HUDEP-2 (cell line): ENCODE results near the gene FN1.

Experiments
- DNase-seq, 76 experiments: peaks; one replicate each; lab custom pipeline; 2025; ENCODE audit not compliant: unreplicated experiment in 76 of 76; lab: John Stamatoyannopoulos, UW

FN1 gene

DNA sequence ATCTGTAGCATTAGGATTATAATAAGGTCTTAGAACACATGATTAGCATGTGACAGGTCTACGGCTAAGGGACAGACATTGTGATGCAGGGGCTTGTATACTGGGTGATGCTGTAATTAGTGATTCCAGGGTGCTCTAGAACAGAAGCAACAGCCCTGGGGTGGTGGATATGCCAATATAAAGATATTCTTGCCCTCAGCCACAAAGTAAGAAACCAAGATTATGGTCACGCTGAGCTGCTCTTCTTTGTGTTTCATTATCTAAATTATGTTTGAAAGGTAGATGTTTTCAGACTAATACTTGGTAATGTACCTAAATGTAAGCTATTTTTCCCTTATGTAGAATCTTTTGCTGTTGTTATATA lies 45.3 kb downstream of the FN1 start:
- DNase-seq, result no peak

DNA sequence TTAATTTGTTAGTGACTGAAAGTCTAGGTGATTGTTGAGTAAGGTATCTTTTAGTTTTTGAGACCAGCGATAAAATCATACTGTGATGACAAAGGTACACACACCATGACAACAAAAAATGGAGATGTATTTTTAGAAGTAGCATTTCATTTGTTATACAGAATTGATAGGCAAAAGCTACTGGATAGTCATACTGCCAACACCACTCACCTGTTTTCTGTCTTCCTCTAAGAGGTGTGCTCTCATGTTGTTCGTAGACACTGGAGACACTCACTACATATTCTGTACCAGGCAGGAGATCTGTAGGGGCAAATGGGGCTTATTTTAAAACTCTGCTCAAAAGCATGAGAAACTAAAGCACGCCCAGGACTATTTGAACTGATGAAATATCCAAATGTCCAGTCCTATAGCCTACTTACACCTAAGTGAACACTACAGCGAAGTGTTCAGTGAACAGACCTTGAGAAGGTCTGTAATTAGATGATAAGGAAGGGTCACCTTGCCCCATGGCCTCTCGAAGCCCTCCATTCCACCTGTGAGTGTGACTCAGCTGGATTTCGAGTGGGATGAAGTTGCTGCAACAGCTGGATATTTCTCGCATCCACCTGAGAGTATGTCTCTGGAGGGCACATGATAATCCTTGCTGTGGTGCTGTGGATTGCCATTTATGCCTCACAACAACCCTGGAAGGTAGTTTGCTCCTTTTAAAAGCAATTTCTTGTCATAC lies 47.7 kb downstream of the FN1 start:
- no peak for DNase-seq

DNA sequence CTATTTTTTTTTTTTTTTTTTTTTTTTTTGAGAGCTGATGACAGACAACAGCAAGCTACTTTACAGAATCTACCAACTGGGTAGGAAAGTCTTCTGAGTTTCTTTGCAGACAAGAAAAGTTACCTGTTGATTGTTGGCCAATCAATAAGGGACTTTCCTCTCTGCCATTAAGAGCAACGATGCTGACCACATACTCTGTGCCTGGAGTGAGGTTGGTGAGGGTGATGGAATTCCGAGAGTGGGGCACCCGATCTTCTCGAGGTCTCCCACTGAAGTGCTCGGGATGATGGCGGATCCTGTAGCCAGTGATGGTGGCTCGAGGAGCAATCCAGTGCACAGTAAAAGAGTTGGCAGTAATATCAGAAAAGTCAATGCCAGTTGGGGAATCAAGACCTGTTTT lies 49.3 kb downstream of the FN1 start:
- DNase-seq, result no peak

DNA sequence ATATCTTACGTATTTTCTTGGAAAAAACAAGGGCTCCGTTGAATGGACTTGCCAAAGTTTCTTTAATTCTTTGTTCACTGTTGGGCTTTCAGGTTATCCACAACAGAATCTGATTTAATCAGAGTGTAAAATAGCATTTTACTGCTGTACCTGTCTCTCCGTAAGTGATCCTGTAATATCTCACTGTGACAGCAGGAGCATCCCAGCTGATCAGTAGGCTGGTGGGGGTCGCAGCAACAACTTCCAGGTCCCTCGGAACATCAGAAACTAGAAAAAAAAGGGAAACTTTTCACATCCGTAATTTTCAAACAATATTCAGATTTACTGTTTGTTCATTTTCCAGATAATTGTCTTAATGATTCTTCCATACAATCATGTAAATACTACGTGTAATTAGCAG lies 51.2 kb downstream of the FN1 start:
- no peak for DNase-seq

DNA sequence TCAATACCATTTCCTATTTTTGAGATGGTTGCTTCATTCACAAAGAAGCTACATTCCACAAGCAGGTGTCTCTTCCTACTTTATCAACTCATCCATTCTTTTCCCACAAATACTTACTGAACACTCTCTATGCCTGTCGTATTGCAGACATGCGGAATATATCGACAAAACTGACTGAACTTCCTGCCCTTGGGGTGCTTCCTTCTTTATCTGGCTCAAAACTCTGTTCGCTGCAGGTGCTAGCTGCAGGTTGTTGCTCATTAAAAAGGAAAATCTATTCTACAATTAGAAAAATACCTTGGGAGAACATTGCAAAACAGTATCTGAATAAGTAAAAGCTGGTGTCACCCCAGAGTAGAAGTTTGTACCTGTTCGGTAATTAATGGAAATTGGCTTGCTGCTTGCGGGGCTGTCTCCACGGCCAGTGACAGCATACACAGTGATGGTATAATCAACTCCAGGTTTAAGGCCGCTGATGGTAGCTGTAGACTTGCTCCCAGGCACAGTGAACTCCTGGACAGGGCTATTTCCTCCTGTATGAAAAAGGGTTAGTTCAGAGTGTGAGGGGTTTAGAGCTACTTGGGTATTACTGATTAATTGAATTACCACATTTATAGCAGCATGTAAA lies 52.1 kb downstream of the FN1 start:
- no peak for DNase-seq

DNA sequence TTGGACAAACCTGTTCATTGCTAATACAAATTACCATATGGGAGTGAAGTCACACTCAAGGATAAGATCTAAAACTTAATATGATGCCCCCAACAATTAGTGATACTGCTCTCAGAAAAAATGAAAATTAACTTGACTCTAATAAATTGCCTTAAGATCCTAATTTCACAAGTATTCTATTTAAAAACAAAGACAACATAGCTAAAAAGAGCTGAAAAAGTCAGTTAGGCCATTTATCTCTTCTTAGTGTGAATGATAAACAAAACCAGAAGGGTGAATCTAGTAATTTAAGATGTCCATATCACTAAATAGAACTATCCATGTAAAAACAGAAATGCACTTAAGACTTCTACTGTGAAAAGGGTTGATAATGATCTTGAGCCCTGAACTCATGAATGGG lies 53.4 kb downstream of the FN1 start:
- DNase-seq, result no peak

DNA sequence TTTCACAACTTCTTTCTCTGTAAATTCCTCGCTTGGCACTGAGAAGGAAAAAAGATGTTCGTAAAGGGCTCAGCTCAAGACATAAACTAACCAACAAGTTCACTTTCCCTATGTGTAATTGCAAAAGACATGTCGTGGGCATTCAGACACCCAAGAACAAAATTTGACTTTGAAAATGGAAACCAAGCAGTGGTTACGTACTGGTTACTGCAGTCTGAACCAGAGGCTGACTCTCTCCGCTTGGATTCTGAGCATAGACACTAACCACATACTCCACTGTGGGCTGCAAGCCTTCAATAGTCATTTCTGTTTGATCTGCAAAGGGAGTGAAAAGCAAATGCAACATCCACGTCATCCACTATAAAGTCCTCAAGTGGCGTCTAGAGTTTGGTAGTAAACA lies 53.9 kb downstream of the FN1 start:
- DNase-seq, result no peak

DNA sequence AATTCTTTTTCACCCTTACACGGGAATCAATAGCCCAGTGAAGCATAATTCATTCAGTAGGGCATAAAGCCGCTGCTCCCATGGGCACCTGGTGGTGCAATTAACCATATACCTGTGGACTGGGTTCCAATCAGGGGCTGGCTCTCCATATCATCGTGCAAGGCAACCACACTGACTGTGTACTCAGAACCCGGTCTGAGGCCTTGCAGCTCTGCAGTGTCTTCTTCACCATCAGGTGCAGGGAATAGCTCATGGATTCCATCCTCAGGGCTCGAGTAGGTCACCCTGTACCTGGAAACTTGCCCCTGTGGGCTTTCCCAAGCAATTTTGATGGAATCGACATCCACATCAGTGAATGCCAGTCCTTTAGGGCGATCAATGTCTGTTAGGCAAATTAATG lies 55.2 kb downstream of the FN1 start:
- DNase-seq, result no peak

DNA sequence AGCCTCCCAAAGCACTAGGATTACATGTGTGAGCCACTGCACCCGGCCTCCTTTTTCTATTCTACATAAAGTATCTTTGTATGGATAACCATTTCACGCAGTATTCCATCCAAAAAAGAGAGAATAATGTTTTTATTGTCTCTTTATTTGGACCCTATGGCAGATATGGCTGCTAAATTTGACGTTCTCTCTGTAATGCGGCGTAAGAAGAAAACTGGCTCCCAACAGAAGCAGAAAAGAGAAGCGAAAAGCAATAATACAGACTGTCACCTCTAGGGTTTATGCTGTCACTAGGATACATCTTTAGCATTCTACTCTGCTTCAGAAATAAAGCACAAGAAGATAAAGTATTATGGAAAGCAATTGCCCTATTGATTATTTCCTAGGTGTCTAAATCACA lies 55.9 kb downstream of the FN1 start:
- DNase-seq, result no peak

DNA sequence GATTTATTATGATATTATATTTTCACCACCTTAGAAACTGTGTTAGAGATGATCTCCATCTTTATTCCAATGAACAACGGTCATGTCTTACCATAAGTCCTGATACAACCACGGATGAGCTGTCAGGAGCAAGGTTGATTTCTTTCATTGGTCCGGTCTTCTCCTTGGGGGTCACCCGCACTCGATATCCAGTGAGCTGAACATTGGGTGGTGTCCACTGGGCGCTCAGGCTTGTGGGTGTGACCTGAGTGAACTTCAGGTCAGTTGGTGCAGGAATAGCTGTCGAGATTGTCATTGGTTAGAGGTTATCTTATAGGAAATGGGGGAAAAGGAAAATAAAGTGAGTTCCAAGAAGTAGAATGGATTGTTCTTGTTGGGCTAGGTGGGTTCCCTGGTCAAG lies 56.8 kb downstream of the FN1 start:
- DNase-seq, result no peak

DNA sequence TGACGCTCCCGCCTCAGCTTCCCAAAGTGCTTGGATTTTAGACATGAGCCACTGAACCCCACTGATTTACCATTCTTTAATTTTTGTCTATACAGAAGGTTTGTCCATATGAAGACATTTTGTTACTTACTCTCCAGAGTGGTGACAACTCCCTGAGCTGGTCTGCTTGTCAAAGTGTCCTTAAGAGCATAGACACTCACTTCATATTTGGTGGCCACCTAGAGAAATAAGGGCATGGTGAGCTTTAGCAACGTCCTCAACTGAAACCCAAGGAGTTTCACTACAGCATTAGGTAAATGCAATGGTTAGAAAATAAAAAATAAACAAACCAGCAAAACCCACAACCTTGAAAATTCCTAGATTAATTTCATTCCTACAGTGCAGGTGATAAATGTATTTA lies 57.8 kb downstream of the FN1 start:
- no peak for DNase-seq

DNA sequence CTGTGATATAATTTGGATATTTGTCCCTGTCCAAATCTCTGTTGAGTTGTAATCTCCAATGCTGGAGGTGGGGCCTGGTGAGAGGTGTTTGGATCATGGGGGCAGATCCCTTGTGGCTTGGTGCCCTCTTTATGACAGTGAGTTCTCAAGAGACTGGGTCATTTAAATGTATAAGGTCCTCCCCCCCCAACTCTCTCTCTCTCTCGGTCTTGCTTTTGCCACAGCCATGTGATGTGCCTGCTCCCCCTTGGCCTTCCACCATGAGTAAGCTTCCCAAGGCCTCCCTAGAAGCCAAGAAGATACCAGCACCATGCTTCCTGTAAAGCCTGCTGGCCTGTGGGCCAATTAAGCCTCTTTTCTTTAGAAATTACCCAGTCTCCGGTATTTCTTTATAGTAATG lies 58.6 kb downstream of the FN1 start:
- DNase-seq, result no peak

DNA sequence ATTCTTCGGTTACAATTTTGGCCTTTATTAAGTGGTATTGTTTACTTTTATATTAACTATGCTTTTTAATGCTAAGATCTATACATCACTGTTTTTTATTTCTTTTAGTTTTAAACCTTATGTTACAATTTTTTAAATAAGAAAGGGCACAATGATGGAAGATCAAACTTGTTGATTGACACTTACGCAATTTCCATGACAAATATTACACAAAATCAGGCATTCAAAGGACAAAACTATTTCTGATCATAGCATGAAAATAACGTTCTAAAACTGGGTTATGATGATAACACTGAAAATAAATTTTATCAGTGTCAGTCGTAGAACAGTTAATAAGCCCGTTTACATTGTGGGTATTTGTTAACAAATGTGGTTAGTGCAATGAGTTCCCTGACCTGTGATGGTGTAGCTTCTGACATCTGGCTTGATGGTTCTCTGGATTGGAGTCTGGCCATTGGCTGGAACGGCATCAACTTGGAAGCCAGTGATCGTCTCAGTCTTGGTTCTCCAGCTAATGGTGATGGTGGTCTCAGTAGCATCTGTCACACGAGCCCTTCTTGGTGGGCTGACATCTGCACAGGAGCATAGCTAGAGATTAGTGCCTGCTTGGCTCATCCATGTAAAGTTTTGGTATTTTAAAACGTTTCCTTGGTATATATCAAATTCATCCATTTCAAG lies 59.6 kb downstream of the FN1 start:
- DNase-seq, result no peak

DNA sequence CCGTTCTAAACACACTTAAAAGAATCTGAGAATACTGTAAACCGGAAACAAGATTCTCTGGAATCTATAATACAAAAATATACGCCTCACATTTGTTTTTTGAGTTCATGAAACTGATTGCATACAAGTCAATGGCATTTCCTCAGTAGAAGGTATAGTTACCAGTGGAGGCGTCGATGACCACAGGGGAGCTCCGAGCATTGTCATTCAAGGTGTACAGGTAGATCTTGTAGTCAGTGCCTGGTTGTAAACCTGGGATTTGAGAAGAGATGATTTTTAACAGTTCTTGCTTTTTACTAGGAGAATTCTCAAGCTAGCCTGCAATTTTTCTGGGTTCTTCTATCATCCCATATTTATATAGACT lies 60.4 kb downstream of the FN1 start:
- DNase-seq, result no peak

DNA sequence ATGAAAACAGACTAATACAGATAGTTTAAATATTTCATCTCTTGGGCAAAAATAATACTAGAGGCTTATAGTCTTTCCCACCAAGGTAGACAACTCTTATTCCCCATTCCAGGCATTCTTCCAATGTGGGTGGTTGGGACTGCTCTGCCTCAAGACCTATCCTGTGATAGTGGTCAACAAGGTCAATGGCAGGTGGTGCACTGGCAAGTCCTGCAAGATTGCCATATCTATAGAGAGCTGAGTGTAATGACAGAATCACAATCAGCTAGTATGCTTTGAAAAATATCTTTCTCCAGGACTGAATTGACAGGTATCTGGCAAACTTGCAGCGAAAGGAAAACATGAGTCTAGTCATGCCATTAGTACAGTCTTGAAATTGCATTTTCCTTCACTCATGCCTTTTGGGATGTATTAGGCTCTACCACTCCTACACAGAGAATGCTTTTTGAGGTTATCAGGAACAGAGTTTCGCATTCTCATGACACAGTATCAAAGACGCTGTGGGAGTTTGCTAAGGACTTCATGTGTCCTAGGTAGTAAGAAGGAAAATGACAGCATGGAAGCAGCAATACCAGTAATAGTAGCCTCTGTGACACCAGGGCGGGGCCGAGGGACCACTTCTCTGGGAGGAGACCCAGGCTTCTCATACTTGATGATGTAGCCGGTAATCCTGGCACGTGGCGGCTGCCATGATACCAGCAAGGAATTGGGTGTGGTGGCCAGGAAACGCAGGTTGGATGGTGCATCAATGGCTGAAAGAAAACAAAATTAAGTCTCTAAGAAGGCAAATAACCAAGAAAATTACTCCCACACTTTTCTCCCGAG lies 61.0 kb downstream of the FN1 start:
- DNase-seq, result no peak

DNA sequence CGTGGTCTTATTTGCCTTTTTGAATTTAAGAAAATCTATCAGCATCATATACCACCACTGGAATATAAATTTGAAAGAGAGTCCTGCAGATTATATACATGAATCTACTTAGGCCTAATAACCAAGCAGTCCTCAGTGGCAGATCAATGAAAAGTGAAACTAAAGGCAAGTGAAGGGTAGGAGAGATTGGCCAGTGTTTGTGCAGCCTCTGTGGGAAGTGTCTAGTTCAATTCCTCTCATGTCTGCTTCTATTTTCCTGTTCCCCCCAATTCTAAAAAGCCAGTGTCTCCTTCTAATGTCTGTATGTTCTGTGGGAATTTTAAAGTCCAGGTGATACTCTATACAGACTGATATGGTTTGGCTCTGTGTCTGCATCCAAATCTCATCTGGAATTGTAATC lies 61.9 kb downstream of the FN1 start:
- no peak for DNase-seq

DNA sequence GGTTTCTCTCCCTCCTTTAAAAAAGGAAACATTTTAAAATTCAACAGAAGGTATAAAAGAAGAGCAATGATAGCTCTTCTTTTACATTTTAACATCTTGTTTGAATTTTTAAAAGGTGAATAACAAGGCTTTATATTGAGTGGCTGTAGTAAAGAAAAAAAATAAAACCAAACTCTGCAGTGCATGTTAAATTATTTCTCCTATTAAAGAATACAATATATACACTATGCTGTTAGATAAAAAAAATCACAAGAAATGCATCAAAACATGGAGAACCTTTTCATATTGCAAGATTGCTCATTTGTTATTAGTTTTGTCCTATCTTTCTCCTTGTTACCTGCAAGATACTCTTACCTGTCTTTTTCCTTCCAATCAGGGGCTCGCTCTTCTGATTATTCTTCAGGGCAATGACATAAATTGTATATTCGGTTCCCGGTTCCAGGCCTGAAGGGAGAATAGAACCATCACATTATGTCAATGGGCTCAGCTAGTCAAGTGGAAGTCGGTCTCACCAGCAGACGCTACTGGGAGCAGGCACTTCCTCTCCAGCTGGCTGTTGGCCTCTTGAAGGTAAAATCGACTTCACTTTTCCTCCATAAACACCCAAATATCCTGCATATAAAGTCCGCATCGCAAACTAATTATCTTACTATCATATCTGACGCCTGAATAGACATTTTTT lies 62.8 kb downstream of the FN1 start:
- no peak for DNase-seq

DNA sequence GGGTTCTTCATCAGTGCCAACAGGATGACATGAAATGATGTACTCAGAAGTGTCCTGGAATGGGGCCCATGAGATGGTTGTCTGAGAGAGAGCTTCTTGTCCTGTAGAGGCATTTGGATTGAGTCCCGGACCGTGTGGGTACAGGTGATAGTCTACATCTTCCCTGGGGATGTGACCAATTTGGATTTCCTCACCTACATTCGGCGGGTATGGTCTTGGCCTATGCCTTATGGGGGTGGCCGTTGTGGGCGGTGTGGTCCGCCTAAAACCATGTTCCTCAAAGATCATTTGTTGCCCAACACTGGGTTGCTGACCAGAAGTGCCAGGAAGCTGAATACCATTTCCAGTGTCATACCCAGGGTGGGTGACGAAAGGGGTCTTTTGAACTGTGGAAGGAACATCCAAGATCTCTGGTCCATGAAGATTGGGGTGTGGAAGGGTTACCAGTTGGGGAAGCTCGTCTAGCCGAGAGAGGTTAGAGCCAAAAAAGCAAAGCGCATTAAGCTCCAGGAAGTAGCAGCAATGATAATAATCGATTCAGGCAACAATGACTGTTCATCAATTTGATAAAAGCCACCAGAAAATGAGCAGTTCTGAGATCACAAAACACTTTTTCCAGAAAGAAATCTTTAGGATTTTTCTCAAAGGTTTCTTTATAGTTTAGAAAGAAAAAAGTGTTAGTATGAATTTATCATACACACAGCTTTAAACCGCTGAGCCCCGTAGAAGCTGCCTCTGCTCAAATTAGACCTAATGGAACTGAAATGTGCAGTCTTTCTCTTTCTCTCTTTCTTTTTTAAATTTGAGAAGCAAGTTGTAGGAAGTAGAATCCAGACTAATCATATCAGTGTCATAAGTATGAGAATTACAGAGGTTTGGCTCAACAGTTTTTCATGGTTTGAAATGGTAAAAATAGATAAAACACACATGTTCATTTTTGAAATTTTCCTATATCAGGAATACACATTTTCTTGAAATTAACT lies 63.7 kb downstream of the FN1 start:
- no peak for DNase-seq

DNA sequence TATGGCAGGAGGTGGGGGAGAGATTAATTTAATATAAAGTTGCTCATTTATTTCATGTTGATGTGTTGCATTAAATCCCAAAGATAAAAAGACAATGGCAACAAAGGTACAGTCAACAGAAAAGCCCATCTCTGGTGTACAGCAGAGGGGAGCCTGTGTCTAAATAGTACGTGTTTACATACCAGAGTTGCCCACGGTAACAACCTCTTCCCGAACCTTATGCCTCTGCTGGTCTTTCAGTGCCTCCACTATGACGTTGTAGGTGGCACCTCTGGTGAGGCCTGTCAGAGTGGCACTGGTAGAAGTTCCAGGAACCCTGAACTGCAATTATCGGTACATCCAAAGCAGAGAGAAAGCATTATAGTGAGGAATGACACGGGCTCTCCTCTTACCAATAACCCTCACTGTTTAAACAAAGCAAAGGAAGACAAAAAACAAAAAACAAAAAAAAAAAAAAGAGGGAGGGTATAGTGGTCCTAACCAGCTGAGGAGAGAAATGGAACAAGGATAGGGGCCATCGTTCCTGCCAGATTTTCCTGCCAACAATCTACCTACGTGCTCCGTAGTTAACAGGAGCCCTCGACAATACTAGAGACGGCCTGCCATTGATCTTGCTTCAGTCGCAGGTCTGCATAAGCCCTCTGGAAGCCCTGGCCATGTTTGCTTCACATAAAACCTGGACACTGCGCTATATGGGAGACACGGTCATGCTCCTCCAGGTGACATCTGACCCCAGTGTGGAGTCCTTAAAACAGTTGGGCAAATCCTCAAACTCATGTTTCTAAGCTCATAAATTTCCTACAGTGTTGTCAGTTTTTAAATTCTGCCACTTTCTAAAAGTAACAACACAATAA lies 65.5 kb downstream of the FN1 start:
- no peak for DNase-seq
